IPS-NIHi11 (cell line): ENCODE data around the gene ENG.
"Not testable (repeated sequence)": the region's sequence is repeated elsewhere in the genome, so short reads cannot be mapped to it uniquely, and the experiment has no call there.

Experiments
- DNase-seq: peaks from one replicate; pipeline ENCODE4 v3.0.0; 2012; ENCODE audit warnings: mixed read lengths, low spot score

The ENG gene

GRCh38 chr9:127878001-127878651 is 23.7 kb upstream of the ENG start:
- no peak for DNase-seq

DNA sequence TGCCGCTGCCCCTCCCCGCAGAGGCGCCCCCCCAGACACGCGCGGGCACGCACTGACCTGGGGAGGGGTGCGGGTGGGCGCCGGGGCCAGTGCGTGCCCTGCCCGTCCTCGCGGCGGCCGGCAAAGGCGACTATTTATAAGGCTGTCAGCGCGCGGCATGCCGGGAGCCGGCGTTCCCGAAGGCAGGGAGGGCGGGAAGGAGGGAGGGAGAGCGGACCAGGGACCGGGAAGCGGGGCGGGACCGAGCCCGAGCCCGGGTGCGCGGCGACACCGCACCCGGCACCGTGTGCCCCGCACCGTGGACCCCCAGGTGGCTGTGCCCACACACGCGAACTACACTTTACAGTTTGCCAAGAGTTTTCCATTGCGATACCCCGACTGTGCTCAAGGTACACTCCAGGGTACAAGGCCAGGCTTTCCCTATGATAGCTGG is 23.1 kb upstream of the ENG start, which contains the start of gene AK1:
Gene AK1, minus strand, starts transcription at position 110 of the 433 bp plus-strand sequence. CDS start 3,058 bp downstream, outside the sequence.
- peak; percentile 89 for DNase-seq

DNA sequence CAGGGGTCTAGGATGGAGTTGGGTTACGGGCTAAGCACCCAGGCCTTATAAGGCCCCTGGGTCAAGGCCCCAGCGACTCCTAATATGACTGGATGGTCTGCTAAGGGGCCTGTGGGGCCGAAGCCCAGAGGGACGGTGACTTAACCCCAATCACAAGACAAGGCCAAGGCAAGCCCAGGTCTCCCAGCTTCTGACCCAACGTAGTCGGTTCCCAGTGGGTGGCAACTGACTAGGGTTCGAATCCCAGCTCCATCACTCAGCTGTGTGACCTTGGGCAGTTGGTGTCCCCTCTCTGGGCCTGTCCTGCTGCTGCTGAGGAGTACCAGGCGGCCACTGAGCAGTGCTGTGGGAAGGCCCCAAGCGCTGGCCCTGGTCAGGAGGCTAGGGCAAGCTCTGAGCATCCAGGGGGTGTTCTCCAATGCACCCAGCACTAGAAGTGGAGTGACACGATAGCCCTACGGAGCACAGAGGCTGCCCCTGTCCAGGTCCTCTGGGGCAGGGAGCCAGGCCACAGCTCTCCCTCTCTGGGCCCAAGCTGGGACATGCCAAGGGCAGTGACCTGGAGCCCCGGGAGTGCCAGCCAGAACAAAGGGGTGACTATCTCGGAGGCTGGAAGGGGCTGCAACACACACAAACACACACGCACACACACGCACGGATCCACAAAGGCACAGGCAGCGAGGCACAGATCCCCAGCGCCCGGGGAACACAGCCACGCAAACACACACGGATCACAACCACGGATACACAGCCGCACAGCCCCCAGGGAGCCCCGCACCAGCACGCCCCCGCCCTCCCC is 22.5 kb upstream of the ENG start:
- DNase-seq, result peak; percentile 35

GRCh38 chr9:127876026-127876763 is 21.7 kb upstream of the ENG start:
- no peak for DNase-seq

DNA sequence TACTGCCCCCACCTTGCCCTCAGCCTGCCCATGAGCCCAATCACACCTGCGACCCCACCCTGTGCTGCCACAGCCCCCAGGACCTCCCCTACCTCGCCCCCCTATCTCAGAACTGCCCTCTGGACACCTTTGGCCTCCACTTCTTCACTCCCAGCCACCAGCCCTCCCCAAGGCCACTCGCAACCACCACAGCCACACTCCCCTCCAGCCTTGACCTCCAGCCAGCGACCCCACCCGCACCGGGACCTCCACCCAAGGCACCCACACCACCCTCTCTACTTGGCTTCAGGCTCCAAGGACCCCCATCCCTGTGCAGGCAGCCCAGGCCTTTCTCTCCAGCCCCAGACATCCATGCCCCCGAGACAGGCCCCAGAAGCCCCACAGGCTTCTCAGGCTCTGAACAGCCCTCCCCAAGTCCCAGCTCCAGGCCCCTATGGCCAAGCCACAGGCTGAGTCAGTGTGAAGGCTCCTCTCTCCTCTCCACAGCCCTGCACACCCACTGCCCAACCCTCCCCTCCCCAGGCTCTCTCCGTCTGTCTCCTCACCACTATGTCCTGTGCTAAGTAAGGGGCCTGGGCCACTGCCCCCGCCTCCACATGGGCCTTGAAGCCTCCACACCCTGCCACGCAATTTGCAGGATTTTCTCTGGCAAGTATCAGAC is 21.0 kb upstream of the ENG start:
- no peak for DNase-seq

DNA sequence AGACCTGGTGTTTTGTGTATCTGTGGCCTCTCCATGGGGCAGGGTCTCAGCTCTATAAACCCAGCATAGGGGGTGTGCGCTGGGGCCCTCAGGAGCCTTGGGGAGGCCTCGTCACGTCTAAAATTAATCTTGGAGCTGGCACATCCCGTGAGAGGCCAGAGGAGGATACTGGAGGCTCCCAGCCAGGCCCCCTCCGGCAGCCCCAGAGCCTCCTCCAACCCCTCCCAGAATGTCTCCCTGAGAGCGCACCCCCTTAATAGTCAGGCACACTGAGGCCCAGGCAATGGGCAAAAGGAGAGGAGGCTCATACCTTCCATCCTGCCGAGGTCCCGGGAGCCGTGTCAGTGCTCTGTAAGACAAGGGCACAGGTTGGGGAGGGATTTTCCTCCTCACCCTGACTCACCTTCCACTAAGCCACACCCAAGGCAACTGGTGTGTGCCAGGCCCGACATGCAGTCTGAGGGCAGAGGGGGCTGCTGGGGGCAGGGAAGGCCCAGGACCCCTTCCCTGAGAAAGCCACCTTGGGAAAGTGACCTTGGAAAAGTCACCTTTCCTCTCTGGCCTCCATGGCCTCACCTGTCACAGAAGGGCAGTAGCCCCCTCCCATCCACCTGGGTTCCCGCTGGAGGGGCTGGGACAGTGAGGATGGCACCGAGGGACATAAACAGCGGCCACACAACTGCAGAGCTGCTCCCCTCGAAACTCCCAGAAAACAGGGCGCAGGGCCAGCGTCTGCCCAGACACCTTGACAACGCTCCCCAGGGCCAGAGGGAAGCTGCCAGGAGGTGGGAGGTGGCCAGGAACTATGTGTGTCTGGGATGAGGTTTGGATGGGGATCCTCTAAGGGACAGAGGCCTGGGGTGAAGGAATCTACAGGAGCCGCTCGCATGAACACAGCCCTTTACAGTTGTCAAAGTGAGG is 20.1 kb upstream of the ENG start:
- DNase-seq, result no peak

GRCh38 chr9:127873886-127874285 is 19.4 kb upstream of the ENG start:
- DNase-seq, result no peak

DNA sequence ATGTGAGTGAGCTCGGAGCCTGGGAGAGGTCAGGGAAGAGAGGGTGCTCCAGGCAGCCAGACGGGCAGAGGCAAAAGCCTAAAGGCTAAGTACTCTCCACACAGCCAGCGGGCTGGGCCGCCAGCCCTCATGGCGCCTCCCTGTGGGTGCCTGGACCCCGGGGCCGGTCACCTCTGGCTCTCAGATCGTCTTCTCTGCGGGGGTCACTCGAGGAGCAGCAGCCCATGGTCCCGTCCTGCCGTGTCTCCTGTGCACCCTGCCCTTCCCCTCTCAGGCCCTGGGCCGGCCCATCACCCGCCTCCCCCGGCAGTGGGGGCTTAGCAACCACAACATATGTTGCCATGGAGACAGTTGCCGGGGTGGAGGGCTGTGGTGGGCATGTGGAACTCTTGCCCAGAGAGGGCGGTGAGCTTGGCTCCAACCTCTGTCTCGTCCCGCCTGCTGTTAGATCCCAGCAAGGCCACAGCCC is 18.8 kb upstream of the ENG start:
- DNase-seq, result no peak

DNA sequence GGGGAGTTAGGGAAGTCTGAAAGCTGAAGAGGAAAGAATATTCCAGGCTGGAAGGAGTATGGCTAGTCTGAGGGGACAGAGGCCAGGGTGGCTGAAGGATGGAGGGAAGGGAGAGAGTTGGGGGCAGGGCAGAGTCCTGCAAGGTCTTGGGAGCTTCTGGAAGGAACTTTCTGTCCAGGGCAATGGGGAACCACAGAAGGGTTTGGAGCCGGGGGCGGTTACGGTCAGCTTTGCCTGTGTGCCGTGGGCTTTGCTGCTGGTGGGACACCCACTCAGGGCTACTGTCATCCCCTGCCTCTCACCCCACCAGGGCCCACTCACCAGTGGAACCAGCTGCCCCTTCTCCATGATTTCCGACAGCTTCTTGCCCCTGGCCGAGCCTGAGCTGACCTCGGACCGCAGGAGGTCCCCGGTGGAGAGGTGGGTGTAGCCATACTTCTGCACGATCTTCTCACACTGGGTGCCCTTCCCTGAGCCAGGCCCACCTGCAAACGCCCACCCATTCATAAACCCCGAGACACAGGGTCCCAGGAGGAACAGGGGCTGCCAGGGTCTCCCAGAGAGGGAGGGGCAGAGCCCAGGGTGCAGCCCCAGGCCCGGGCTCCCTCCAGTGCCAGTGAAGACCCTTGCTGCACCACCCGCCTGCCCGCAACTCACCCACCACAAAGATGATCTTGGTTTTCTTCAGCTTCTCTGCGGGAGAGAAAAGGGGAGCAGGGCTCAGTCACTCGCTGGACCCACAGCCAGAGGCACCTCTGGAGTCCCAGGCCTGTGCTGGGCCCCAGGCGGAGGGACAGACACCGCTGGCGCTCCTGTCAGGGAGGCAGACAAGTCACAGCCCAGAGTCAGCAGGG is 18.1 kb upstream of the ENG start:
- DNase-seq, result no peak

DNA sequence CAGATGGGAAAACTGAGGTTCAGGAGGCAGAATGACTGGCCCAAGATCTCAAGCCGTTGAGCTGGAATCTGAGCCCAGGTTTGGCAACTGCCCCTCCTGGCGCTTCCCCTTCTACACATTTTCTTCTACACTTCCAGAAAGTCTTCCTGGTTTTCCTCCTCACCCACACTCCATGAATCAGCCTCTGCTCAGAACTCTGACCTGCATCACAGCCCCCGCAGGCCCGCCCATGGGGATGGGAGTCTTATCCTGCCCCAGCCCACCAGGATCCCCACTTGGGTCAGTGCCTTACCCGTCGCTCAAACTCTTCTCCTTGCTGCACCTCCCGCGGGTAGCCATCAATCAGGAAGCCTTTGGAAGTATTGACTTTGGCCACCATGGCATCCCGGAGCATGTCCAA is 17.1 kb upstream of the ENG start:
- no peak for DNase-seq

GRCh38 chr9:127870887-127871286 is 16.4 kb upstream of the ENG start:
- DNase-seq, result no peak

DNA sequence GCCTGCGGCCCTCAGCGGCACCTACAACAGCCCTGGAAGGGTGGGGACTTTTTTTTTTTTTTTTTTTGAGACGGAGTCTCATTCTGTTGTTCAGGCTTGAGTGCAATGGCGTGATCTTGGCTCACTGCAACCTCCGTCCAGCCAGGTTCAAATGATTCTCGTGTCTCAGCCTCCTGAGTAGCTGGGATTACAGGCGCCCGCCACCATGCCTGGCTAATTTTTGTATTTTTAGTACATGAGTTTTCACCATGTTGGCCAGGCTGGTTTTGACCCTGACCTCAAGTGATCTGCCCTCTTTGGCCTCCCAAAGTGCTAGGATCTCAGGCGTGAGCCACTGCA is 15.7 kb upstream of the ENG start:
- not testable (repeated sequence) for DNase-seq

DNA sequence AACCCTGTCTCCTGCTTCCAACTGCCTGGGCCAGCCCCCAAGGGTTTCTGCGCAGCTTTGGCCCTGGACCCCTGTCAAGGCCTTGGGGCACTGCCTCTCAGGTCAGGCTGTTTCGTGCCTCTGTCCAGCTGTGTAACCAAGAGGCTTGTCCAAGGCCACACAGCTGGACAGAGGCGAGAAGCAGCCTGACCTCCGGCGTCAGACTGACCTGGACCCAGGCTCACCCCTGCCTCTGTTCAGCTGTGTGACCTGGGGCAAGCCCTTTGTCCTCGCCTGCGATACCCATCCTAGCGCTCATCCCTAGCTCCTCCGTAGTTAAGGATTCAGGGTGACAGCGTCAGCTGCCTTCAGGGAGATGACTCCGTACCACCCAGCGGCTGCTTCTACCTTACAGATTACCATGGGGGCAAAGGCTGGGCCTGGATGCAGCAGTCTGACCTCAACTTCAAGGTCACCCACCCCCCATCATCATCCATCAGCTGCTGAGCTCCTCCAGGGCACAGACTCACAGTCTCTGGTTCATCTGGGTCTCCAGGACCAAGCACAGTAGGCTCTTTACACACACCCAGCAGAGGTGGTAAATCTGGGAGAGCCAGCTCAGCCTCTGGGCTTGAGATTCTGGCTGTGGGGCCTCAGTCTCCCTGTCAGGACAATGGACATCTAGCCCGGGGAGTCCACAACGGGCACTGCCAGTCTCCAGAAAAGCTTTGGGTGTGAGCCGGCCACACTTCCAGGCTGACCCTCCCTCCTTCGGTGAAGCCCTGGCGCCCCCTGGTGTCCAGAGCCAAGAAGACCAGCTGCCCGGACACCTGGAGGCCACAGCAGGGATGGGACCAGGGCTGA is 15.1 kb upstream of the ENG start:
- DNase-seq, result peak; percentile 98

GRCh38 chr9:127868278-127868902 is 13.9 kb upstream of the ENG start:
- DNase-seq, result no peak

- no peak for DNase-seq
Measured at GRCh38 chr9:127867356-127868277, 13.2 kb upstream of the ENG start.

DNA sequence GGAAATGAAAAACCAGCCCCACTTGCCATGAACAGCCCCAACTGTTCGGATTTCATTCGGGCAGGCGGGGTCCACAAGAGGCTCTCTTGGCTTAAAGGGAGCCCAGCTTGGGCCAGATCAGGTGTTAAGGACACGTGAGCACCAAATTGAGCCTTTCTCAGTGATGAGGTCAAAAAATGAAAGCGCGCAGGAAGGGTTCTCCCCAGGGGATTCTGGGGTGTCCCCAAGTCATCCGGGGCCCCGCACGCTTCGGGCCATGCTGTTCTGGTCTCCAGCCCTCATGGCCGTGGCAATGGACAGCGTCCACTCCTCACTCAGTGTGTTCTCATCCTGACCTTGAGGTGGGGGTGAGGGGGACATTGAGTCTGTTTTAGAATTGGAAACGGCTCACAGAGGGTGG is 12.1 kb upstream of the ENG start:
- no peak for DNase-seq

GRCh38 chr9:127865645-127866464 is 11.4 kb upstream of the ENG start:
- no peak for DNase-seq
